GM19455 (cell line): ENCODE data around the gene KRT76.
"Not testable (repeated sequence)": the region's sequence is repeated elsewhere in the genome, so short reads cannot be mapped to it uniquely, and the experiment has no call there.

Experiments used
- ATAC-seq: cut with Tn5 transposase; IDR thresholded peaks from one replicate; pipeline ENCODE4 v1.9.1; 2021; ENCODE audit not compliant: unreplicated experiment

The KRT76 gene

DNA sequence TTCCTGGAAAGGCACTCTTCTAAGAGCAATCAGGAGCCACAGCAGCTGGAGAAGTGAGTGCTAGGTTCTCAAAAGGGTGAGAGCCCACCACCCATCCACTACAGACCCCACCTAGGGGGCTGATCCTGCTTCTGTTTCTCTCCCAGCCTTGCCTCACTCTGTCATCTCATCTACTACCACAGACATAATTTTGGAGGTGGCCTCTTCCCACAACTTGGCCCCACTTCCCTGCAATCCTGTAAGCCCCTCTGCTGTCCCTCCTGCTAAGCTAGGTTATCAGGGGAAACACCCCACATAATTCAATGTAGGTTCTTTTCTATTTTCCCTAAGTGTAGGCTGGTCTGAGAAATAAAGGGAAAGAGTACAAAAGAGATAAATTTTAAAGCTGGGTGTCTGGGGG, 16.5 kb downstream of the KRT76 start:
- no peak for ATAC-seq

DNA sequence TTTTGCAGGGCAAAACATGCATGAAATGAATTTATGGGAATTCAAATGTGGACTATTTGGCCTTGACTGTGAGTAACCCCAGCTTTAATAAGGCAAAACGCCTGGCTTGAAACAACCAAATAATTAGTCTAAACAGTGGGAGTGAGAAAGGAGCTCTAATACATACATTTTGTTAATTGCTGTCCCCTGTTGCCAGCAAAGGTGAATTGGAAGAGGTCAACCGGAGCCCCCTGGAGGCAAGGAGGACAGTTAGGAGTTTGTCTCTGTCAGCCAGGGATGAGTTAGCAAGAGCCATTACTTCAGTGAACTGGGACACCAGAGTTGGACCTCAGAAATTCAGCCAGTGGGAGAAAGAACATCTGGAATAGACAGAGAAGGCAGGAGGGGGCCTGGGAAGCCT, 17.4 kb downstream of the KRT76 start:
- no peak for ATAC-seq

DNA sequence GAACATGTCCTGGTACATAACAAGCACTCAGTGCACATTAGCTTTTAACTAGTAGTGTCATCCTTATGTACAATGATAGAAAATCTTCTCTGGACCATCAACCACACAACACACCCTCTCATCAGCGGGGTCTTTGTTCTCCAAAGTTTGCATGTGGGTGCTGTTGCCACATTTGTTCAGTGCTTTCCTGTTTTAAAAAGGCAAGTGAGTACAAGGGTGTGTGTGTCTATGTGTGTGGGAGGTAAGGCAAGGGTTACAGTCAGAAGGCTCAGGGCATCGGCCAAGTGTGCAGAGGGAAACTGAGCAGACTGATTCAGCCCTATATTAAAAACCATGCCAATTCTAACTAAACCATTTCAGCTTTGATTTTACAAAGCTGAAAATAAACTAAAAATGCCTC, 17.9 kb downstream of the KRT76 start:
- ATAC-seq: no peak

DNA sequence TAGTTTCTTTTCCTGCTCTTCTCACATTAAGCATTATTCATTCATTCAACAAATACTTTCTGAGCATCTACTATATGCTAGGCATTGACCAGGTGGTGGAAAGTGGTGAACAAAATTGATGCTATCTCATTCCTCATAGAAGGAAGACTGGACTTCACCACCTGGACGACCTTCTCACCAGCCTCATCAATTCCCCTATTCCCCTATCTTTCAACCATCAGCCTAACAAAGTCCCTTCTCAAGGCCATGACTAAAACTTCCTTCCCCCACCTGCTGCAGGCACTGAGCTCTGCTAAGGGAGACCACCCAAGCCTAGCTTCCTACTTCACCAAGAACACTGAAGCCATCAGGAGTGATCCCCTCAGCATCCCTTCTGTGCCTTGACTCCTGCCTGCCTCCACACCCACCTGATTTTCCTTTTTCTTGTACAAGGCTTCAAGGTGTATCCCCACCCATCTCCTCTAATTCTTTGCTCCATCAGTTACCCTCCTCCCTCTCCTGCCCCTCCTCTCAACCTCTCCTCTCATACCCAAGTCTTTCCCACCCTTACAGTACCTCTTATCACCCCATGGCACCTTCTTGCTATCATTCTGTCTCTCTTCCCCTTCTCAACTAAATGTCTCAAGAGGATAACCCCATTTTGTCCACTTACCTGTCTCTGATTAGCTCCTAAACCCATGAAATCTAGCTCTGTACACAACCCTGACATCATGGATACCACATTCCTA, 19.5 kb downstream of the KRT76 start:
- ATAC-seq: no peak

DNA sequence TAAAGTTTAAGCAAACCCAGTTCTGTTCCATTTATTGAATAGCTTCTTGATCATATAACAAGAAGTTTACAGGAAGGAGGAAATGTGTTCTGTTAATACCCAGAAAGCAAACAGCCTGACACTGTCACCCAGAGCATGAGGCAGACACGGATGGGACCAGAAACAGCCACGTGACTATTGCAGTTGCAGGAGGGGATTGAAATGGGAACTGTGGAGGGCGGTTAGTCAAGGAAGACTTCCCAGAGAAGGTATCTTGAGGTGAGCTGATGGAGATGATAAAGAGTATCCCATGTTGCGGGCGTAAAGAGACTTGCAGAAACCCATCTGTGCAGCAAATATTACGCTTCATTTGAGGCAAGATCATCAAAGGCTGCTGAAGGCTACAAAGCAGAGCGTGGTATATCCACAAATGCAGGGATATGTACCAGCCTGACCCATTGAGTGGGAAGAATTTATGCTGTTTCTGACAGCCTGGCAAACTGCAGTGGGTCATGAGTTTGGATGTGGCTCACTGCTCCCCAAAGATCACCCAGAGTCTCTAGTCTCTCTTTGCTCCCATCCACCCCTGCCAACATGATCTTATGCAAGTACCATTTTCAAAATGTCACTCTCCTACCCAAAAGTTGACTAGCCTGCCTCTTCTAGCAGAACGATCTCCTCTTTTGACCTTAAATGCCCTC, 20.7 kb downstream of the KRT76 start:
- ATAC-seq: no peak

DNA sequence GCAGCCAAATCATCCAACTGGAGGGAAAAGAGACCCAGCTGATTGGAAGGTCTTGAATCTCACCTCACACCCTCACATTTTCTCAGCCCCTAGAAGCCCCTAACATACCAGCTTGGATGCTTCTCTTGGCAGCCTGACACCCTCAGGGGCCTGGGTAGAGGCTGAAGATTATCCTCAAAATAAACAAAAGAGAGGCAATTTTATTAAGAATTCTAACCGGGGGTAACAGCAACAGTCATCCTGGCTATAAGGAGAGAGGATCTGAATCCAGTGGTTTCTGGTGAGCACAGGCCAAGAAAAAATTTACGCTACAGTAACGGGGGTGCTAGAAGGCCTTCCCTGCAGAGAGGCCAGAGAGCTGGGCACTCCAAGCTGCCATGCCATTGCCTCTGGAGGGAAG, 21.6 kb downstream of the KRT76 start:
- no peak for ATAC-seq

- no peak for ATAC-seq
Measured at GRCh38 chr12:52754135-52754534, 23.0 kb downstream of the KRT76 start.

DNA sequence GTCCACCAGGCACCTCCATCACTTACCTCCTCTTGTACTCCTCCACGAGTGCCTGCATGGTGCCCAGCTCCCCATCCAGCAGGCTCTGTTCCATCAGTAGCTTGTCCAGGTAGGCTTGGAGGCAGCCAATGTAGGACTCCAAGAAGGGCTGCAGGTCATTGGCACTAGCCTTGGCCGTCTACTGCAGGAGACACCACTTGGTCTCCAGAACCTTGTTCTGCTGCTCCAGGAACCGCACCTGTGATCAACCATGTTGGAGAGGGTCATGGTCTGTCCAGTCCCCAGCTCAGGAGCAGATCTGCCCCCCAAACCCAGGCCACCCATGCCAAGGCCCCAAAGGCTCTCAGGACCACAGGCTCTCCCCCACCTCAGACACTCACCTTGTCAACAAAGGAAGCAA, 23.9 kb downstream of the KRT76 start:
- no peak for ATAC-seq

DNA sequence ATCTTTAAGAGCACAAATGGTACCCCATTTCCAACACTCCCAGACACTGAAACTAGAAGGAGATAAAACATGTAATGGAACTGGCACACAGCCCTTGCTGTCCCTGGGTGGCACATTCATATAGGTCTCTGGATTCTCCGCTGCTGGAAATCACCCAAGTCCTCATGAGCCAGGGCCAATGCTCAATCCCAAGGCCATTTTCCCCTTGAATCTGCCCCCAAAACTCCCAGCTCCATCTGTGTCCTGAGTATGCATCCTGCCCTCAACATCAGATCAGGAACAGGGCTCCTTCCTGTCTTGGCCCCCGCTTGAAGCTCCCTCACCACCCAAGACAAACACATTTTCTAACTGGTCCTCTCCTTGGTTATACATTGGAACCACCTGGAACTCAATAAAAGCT, 24.6 kb downstream of the KRT76 start:
- ATAC-seq: no peak

GRCh38 chr12:52751795-52752194, 25.4 kb downstream of the KRT76 start:
- no peak for ATAC-seq

DNA sequence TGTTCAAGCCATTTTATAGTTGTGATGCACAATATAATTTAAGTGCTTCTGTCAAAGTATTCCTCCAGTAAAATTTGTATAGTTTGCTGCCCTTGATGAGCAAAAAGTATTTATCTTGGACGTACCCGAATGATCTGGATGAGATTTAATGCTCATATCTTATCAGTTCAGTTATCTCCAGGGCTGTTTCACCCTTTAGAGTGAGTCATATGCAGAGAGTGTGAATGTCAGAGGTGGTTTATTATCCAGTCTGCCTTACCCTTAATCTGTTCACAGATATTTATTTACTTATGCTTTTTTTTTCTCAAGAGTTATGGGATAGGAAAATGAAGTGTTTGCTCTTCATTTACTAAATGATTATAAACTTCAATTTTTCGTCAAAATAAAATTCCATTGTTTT, 26.6 kb downstream of the KRT76 start:
- not testable (repeated sequence) for ATAC-seq

DNA sequence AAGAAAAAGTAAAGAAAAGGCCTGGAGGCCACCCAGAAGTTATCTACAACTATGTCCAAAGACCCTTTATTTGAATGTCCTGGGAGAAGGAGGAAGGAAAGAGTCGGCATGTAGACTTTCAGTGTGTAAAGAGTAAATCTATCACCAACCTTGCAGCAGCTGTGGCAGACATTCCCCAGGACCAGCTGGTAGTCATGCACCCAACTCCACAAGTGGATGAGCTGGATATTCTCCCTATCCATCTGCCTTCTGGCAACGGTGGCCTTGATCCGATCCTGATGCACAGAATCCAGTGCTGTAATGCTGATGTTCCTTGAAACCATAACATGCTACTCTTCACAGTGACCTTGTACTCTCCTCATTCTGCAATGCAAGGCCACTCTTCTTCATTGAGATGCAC, 27.3 kb downstream of the KRT76 start:
- ATAC-seq: no peak

DNA sequence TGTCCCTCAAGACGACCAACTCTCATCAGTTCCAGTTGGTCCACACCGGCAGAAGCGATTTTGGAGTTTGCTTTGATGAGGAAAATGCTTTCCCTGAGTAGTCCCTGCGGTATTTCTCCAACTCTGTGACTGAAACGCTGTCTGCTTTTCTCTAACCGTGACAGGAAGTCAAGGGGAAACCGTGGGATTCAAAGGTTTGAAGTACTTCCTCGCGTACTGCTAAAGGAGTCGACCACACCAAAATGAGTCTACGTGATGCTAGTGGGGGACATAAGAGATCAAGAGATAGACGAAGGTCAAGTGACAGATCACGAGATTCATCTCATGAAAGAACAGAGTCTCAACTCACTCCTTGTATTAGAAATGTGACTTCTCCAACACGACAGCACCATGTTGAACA, 28.6 kb downstream of the KRT76 start:
- no peak for ATAC-seq

DNA sequence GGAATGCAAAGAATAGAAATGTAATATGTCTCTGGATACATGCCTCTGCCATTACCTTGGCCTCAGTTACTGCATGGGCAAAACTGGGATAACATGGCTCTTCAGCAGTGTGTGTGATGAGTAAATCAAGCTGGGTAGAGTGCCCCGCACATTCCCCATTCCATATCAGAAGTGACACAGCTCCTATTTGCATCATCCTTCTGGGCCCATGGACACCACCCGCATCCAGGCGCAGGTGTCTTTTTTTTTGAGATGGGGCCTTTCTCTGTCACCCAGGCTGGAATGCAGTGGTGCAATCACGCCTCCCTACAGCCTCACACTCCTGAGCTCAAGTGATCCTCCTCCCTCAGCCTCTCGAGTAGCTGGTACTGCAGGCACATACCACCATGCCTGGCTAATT, 31.6 kb downstream of the KRT76 start:
- ATAC-seq: no peak

DNA sequence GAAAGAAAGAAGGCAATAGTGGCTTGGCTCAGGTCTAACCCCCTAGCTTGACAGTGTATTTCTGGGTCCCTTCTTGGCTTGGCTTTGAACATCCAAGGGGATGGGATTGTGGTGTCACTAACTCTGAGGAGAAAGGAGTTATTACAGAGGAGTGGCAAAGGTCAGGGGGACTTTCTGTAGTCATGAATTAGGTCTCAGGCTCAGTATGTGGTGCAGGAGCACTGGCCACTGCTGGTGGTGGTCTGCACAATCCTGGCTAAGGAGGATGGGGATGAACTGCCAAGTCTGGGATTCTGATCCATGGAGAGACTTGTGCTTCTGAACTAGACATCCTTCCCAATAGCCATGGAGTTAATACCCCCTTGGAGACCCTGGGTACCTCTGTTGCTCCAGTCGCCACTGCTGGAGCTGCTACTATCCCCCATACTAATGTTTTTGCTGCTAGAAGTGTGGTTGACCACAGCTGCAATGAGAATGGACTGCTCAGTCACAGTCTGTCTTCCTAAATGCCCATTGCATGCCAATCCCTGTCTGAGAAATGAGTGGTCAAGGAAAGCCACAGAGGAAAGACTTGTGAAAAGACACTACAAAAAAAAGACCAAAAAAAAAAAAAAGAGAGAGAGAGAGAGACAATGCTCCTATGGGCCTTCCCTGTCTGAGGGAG, 32.5 kb downstream of the KRT76 start:
- ATAC-seq: no peak

- no peak for ATAC-seq
Measured at GRCh38 chr12:52742822-52743457, 34.2 kb downstream of the KRT76 start.

GRCh38 chr12:52742196-52742580, 35.0 kb downstream of the KRT76 start:
- ATAC-seq: no peak

- ATAC-seq: no peak
Measured at GRCh38 chr12:52741375-52742195, 35.6 kb downstream of the KRT76 start.

GRCh38 chr12:52740584-52740983, 36.6 kb downstream of the KRT76 start:
- ATAC-seq: no peak

- ATAC-seq: no peak
Measured at GRCh38 chr12:52739963-52740362, 37.2 kb downstream of the KRT76 start.
